A549 (cell line): ENCODE results near the gene CYP4F8. TPM values are rescaled to one million over a fixed set of nuclear protein-coding genes. Genes with fewer than 3 reads are reported as not detected.

ENCODE experiments used
- ATAC-seq, 2 experiments: fragments of 200-7000 bp in 1 of 2; fragments of >200 bp in 1 of 2; cut with Nextera tagmentation in 1 of 2; cut with Tn5 transposase in 1 of 2; 3 replicates each; pipeline versions ENCODE4 v1.8.0 to v1.9.1; 2018 to 2020; ENCODE audit warnings: mild to moderate bottlenecking in 1 of 2, moderate library complexity in 1 of 2
- CTCF ChIA-PET: fragments of 300-600 bp; sonication (Branson Sonifier 250); formaldehyde crosslinking; extraction: SDS; loops from one replicate; lab custom pipeline; 2021; ENCODE audit warnings: antibody characterized with exemption, inconsistent platforms; lab: Yijun Ruan, JAX
- POLR2A ChIA-PET: fragments of 350-600 bp; formaldehyde crosslinking; extraction: SDS; loops from one replicate; lab custom pipeline; 2021; ENCODE audit warnings: antibody characterized with exemption, inconsistent platforms; lab: Yijun Ruan, JAX
- DNase-seq, 2 experiments: peaks; one replicate each; pipeline versions ENCODE4 v3.0.0 to v3.0.0-alpha.2; 2011 to 2016; ENCODE audit warnings: low read depth in 1 of 2, low spot score in 1 of 2
- FAIRE-seq: peaks from 2 replicates; lab custom pipeline; 2011; peaks lifted over from hg19 to GRCh38; lab: Jason Lieb, UNC
- H3K27ac ChIP-seq, 2 experiments: fragments of >200 bp; sonication (Bioruptor Twin); formaldehyde crosslinking; 3 replicates each; pipeline ENCODE4 v1.5.1; 2016 to 2017
- H3K4me1 ChIP-seq: fragments of >200 bp; sonication (Bioruptor Twin); formaldehyde crosslinking; 3 replicates; pipeline ENCODE4 v1.6.1; 2016
- H3K4me2 ChIP-seq: fragments of >200 bp; sonication (Bioruptor Twin); formaldehyde crosslinking; 3 replicates; pipeline ENCODE4 v1.6.1; 2016
- H3K4me3 ChIP-seq: fragments of >200 bp; sonication (Bioruptor Twin); formaldehyde crosslinking; 3 replicates; pipeline ENCODE4 v1.5.1; 2016
- H3K9me3 ChIP-seq: fragments of >200 bp; sonication (Bioruptor Twin); formaldehyde crosslinking; 3 replicates; pipeline ENCODE4 v1.6.1; 2016
- BHLHE40 ChIP-seq: IDR thresholded peaks from 2 replicates; pipeline ENCODE4 v1.6.1; 2012; ENCODE audit warnings: low read depth, low read length, inconsistent platforms
- CHD4 ChIP-seq: fragments of 200-600 bp; sonication (generic); IDR thresholded peaks from 2 replicates; pipeline ENCODE4 v1.6.1; 2016; ENCODE audit warnings: antibody characterized with exemption, mild to moderate bottlenecking, borderline replicate concordance
- EHMT2 ChIP-seq: fragments of 200-600 bp; sonication (generic); IDR thresholded peaks from 2 replicates; pipeline ENCODE4 v1.6.1; 2016; ENCODE audit warnings: antibody characterized with exemption, low read depth, mild to moderate bottlenecking, moderate library complexity
- ESRRA ChIP-seq: fragments of 150-350 bp; IDR thresholded peaks from 2 replicates; pipeline ENCODE4 v1.6.1; 2014; ENCODE audit warnings: mild to moderate bottlenecking, low read length, borderline replicate concordance
- FOSL2 ChIP-seq, 2 experiments: fragments of 450-650 bp in 1 of 2; fragments of >200 bp in 1 of 2; sonication (Bioruptor Twin) in 1 of 2; formaldehyde crosslinking; IDR thresholded peaks; 2 replicates each; pipeline versions ENCODE4 v1.5.0 to v1.6.1; 2016 to 2020; ENCODE audit warnings: mild to moderate bottlenecking in 1 of 2, moderate library complexity in 1 of 2
- FOXS1 ChIP-seq: fragments of 250-450 bp; sonication (Bioruptor Pico); IDR thresholded peaks from 2 replicates; pipeline ENCODE4 v1.5.0; 2020; ENCODE audit warnings: mild to moderate bottlenecking, moderate library complexity
- GATA3 ChIP-seq: IDR thresholded peaks from 2 replicates; pipeline ENCODE4 v1.6.1; 2012; ENCODE audit warnings: borderline replicate concordance
- HMGXB4 ChIP-seq: fragments of 250-450 bp; sonication (Bioruptor Pico); IDR thresholded peaks from 2 replicates; pipeline ENCODE4 v1.5.0; 2021; ENCODE audit warnings: mild to moderate bottlenecking, moderate library complexity, borderline replicate concordance
- JUNB ChIP-seq: fragments of >200 bp; sonication (Bioruptor Twin); formaldehyde crosslinking; IDR thresholded peaks from 2 replicates; pipeline ENCODE4 v1.6.1; 2016
- MYC ChIP-seq: IDR thresholded peaks from 2 replicates; pipeline ENCODE4 v1.6.1; 2012; ENCODE audit warnings: mild to moderate bottlenecking, inconsistent platforms, low read length, improper control_type of control experiment, borderline replicate concordance
- NFE2L2 ChIP-seq: fragments of 150-350 bp; conservative IDR thresholded peaks from 2 replicates; pipeline ENCODE4 v1.6.1; 2014; ENCODE audit warnings: low read length
- PHF8 ChIP-seq: fragments of 200-600 bp; sonication (generic); IDR thresholded peaks from 2 replicates; pipeline ENCODE4 v1.6.1; 2016; ENCODE audit warnings: low read depth, mild to moderate bottlenecking, antibody characterized with exemption, moderate library complexity, borderline replicate concordance
- RNF2 ChIP-seq: fragments of 200-600 bp; sonication (generic); IDR thresholded peaks from 2 replicates; pipeline ENCODE4 v1.6.1; 2016; ENCODE audit warnings: low read depth, mild to moderate bottlenecking, antibody characterized with exemption, moderate library complexity, borderline replicate concordance
- WGBS: methylation state at CpG from one replicate; pipeline ENCODE4 v1.1.6; 2017; ENCODE audit errors: missing lambda C conversion rate; 5-methylcytosine and 5-hydroxymethylcytosine counted together
- polyA plus RNA-seq, 4 experiments: library from polyadenylated mRNA; depleted of rRNA in 3 of 4; stranded (reverse); fragments of >200 nt; fragmentation: RNase III in 1 of 4; extraction: RNeasy Plus Mini Kit Qiagen cat#74134 plus additional on column Dnase treatment in 1 of 4; gene quantifications; 2 replicates in 3 of 4; 3 replicates in 1 of 4; pipeline ENCODE4 v1.2.3, GENCODE V29; 2011 to 2017
- TF ChIP-seq, protein P1 (sequence below): fragments of 200-600 bp; sonication (generic); IDR thresholded peaks from 2 replicates; pipeline ENCODE4 v1.6.1; 2016; ENCODE audit warnings: antibody characterized with exemption, mild to moderate bottlenecking, moderate library complexity
- TF ChIP-seq, protein P2 (sequence below): fragments of 150-350 bp; IDR thresholded peaks from 2 replicates; pipeline ENCODE4 v1.6.1; 2014; ENCODE audit warnings: low read depth, mild to moderate bottlenecking, low read length
- TF ChIP-seq, protein P3 (sequence below): fragments of 450-650 bp; IDR thresholded peaks from 2 replicates; pipeline ENCODE4 v1.6.1; 2014; ENCODE audit warnings: antibody characterized with exemption

Gene CYP4F8
- polyA plus RNA-seq, 2 of the 4 experiments (the other 2 are of a cell fraction), result not detected

GRCh38 chr19:15623711-15624318, 8.8 kb downstream of the CYP4F8 start:
- POLR2A ChIA-PET, result no interaction called here
- H3K4me3 ChIP-seq, result no peak overlapping the region
- WGBS, result 2% methylated on average over 9 of the region's 9 CpGs
- ATAC-seq (0 out of 6 replicates have a peak, but pooled peaks of 1 of the 2 experiments have one; percentile 47), FAIRE-seq (no peak), DNase-seq (no peak)
- H3K27ac ChIP-seq, result no peak overlapping the region
- CTCF ChIA-PET, result interaction anchor here (1.1 kb wide), 1 partner anchor 10 kb away, joined by 3 read pairs; no protein-coding TSS in a partner anchor
- H3K9me3 ChIP-seq, result no peaks in the 10 kb centered on the region
- no peaks in the 10 kb centered on the region for H3K4me1 ChIP-seq
- TF ChIP-seq FOXS1 (CRISPR knock-in tag), result no peak
- TF ChIP-seq, protein P1, sequence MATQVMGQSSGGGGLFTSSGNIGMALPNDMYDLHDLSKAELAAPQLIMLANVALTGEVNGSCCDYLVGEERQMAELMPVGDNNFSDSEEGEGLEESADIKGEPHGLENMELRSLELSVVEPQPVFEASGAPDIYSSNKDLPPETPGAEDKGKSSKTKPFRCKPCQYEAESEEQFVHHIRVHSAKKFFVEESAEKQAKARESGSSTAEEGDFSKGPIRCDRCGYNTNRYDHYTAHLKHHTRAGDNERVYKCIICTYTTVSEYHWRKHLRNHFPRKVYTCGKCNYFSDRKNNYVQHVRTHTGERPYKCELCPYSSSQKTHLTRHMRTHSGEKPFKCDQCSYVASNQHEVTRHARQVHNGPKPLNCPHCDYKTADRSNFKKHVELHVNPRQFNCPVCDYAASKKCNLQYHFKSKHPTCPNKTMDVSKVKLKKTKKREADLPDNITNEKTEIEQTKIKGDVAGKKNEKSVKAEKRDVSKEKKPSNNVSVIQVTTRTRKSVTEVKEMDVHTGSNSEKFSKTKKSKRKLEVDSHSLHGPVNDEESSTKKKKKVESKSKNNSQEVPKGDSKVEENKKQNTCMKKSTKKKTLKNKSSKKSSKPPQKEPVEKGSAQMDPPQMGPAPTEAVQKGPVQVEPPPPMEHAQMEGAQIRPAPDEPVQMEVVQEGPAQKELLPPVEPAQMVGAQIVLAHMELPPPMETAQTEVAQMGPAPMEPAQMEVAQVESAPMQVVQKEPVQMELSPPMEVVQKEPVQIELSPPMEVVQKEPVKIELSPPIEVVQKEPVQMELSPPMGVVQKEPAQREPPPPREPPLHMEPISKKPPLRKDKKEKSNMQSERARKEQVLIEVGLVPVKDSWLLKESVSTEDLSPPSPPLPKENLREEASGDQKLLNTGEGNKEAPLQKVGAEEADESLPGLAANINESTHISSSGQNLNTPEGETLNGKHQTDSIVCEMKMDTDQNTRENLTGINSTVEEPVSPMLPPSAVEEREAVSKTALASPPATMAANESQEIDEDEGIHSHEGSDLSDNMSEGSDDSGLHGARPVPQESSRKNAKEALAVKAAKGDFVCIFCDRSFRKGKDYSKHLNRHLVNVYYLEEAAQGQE, result peak; percentile 90
- no peak for TF ChIP-seq ESRRA
- peak; percentile 84 for TF ChIP-seq EHMT2
- TF ChIP-seq, all 56 proteins: peak for 2
- no peak overlapping the region for H3K4me2 ChIP-seq

DNA sequence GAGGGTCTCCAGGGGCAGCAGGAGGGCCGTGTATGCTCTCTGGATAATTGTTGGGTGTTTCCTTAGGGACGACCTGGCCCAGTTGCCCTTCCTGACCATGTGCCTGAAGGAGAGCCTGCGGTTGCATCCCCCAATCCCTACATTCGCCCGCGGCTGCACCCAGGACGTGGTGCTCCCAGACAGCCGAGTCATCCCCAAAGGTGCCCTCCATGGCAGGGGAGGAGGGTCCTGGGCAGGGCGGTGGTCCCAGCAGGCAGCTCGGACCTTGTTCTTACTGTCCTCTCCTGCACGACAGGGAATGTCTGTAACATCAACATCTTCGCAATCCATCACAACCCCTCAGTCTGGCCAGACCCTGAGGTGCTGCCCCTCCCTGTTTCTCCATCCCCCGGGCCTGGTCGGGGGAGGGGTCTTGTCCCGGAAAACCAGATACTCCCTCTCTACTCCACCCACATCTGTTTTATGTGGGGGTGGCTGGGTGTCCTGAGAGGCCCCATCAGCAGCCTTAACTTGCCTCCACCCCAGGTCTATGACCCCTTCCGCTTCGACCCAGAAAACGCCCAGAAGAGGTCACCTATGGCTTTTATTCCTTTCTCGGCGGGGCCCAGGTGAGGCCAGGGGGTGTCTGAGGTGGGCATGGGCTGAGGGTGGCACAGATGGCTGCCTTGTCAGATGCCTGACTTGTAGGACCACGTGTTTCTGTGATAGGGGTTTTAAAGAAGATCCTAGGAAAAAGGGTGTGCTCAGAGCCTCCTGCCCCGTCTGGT, 13.4 kb downstream of the CYP4F8 start:
- H3K27ac ChIP-seq, result no peak overlapping the region
- ChIA-PET CTCF (interaction anchor here (1.3 to 1.7 kb wide), 3 partner anchors 19 to 396 kb away, joined by 4 to 8 read pairs (median 7); no protein-coding TSS in a partner anchor), POLR2A (no interaction called here)
- no peak overlapping the region for H3K4me3 ChIP-seq
- TF ChIP-seq RNF2 (no peak), JUNB (no peak), MYC (no peak), CHD4 (no peak), BHLHE40 (no peak), NFE2L2 (no peak), PHF8 (no peak), FOXS1 (CRISPR knock-in tag) (no peak), GATA3 (no peak), FOSL2 (IDR thresholded peaks at IDR 0.05) (no peak), FOSL2 (CRISPR knock-in tag; IDR thresholded peaks at IDR 0.05) (no peak), HMGXB4 (no peak)
- TF ChIP-seq, protein P2, sequence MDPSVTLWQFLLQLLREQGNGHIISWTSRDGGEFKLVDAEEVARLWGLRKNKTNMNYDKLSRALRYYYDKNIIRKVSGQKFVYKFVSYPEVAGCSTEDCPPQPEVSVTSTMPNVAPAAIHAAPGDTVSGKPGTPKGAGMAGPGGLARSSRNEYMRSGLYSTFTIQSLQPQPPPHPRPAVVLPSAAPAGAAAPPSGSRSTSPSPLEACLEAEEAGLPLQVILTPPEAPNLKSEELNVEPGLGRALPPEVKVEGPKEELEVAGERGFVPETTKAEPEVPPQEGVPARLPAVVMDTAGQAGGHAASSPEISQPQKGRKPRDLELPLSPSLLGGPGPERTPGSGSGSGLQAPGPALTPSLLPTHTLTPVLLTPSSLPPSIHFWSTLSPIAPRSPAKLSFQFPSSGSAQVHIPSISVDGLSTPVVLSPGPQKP, result no peak
- TF ChIP-seq, protein P3, sequence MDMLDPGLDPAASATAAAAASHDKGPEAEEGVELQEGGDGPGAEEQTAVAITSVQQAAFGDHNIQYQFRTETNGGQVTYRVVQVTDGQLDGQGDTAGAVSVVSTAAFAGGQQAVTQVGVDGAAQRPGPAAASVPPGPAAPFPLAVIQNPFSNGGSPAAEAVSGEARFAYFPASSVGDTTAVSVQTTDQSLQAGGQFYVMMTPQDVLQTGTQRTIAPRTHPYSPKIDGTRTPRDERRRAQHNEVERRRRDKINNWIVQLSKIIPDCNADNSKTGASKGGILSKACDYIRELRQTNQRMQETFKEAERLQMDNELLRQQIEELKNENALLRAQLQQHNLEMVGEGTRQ, result no peak
- WGBS, result 19% methylated on average over 12 of the region's 22 CpGs
- H3K4me2 ChIP-seq, result no peak overlapping the region
- H3K4me1 ChIP-seq, result no peaks in the 10 kb centered on the region
- no peaks in the 10 kb centered on the region for H3K9me3 ChIP-seq
- no peak for FAIRE-seq
- ATAC-seq, result no peak
- DNase-seq, result no peak
